OCI-LY3 (cell line): ENCODE data around the gene COL4A2.

Experiments
- EZH2phosphoT487 ChIP-seq: fragments of 200-600 bp; shearing (Covaris generic); IDR thresholded peaks from 2 replicates; pipeline ENCODE4 v1.6.1; 2018; ENCODE audit warnings: antibody characterized with exemption, mixed run types, low read depth
- TF ChIP-seq, protein P1 (sequence below): fragments of 200-600, 300-600 bp; sonication (generic); IDR thresholded peaks from 2 replicates; pipeline ENCODE4 v1.5.1; 2014; ENCODE audit warnings: antibody characterized with exemption, low read length, low read depth

DNA sequence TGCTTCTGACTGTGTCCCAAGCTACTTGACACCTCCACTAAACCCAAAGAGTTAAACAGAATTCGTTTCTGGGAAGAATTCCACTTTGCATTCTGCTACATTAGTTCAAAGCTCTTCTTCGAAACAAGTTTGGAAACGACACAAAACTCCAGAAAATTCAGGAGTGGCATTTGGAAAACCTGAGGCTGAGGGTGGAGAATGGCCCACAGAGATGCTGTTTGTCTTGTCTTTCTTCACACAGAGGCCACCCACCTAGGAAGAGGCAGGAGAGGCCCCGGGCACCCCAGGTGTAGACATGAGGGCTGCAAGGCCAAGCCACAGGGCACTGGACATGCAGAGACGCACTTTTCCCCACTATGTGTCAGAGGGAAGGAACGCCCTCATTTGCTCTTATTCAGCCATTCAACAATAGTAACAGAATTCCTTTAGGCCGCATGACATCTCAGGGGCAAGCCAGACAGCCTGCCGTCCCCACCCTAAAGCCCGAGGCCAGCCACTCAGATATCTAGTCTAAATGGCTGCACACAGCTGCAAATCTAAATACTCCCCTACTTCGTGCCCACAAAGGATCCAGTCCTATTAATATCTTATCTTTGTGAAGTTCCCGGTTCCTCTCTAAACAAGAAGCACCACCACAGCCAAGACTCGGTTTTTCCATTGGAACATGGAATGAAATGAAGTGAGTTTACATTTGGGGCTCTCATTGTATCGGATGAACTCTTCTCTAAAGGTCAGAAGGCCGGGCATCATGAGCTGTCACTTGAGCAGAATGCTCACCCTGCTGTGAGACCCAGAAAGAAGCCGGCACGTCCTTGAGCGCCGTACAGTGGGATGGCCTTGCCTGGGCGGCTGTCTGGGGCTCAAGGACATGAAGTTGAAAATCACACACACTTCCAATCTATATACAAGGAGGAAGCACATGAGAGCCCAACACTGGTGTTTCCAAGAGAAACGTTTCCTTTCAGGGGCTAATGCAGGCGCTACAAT lies 20.0 kb upstream of the COL4A2 start:
- TF ChIP-seq, protein P1, sequence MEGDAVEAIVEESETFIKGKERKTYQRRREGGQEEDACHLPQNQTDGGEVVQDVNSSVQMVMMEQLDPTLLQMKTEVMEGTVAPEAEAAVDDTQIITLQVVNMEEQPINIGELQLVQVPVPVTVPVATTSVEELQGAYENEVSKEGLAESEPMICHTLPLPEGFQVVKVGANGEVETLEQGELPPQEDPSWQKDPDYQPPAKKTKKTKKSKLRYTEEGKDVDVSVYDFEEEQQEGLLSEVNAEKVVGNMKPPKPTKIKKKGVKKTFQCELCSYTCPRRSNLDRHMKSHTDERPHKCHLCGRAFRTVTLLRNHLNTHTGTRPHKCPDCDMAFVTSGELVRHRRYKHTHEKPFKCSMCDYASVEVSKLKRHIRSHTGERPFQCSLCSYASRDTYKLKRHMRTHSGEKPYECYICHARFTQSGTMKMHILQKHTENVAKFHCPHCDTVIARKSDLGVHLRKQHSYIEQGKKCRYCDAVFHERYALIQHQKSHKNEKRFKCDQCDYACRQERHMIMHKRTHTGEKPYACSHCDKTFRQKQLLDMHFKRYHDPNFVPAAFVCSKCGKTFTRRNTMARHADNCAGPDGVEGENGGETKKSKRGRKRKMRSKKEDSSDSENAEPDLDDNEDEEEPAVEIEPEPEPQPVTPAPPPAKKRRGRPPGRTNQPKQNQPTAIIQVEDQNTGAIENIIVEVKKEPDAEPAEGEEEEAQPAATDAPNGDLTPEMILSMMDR: no peak
- no peak for TF ChIP-seq EZH2phosphoT487
